ENCODE results near the gene KCNB1.

The KCNB1 gene

DNA sequence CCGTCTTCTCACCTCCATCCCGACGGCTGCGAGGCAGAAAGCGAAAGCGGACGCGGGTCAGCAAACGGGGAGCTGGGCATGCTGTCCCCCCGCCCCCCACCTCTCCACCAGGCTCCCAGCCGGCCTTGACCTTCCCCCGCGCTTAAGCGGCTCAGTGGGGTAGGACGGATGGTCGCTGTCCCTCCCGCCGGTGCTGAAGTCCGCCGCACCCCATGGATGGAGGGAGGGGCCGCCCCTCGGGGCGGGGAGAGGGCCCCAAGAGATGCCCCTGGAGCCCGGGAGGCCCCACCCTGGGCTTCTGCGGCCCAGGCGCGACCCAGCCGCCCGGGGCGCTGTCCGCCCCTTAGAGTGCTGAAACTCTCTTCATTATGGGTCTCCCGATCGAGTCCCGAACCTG, at the start of gene KCNB1:
TSS of gene KCNB1 (minus strand) at position 48 of the 397 bp plus-strand sequence. CDS start 188 bp downstream, outside the sequence.
- no peak for DNase-seq (ENCODE audit: low read depth)

DNA sequence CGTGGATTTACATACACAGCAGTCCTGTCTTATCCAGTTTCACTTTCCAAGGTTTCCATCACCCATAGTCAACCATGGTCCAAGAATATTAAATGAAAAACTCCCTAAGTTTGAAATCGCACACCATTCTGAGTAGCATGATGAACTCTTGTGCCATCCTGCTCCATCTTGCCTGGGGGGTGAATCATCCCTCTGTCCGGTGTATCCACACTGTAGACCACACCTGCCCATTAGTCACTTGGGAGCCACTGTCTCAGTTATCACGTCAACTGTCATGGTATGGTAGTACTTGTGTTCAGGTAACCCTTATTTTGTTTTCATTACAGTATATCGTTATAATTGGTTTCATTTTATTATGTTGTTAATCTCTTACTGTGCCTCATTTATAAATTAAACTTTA, 47.0 kb upstream of the KCNB1 start:
- DNase-seq (ENCODE audit: low read depth), result no peak

DNA sequence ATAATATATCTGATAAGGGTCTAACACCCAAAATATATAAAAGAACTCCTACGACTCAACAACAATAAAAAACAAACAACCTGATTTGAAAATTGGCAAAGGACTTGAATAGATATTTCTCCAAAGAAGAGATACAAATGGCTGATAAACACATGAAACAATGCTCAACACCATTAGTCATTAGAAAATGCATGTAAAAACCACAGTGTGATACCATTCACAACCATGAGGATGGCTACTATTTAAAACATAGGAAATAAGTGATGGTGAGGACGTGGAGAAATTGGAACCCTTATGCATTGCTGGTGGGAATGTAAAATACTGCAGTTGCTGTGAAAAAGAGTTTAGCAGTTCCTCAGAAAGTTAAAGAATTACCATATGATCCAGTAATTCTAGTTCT, 44.1 kb upstream of the KCNB1 start:
- DNase-seq (ENCODE audit: low read depth), result no peak

DNA sequence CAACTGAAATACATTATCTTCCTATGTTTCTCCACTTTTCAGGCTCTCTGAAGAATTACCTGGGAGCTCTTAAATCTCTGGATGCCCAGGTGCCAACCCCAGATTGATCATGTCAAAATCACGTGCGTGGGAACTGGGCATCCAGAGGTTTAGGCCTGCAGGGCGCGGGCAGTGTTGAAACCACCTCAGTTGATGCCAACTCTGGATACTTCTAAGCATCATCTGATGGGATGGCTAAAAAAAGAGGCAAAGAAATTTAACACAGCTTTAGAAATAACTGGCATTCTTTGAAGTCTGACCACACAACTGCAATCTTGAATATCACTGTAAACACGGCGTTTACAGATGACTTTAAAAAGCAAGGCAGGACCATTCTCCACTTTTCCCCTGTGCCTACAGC, 43.6 kb upstream of the KCNB1 start:
- no peak for DNase-seq (ENCODE audit: low read depth)

DNA sequence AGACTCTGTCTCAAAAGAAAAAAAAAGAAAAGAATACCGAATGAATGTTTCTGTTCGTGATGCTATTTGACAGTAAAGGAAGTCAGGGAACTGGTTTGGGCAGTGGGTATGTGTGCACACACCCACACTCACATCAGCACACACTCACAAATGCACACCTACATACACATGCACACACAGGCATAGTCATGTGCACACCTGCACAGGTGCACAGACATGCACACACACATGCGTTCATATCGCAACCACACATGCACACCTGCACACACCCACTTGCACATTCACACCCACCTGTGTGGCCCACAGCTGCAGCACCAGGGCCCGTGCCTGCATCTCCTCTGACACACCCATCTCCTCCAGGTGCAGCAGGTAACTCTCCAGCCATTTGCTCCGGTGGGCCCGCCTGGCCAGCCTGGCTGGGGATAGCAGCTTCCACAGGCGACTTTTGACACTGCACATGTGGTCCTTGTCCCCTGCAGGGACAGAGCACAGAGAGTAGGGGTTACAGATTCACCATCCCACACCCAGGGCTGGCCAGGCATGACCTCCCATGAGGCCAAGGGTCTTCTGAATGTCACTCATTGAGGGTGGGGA, 41.4 kb upstream of the KCNB1 start:
- no peak for DNase-seq (ENCODE audit: low read depth)

DNA sequence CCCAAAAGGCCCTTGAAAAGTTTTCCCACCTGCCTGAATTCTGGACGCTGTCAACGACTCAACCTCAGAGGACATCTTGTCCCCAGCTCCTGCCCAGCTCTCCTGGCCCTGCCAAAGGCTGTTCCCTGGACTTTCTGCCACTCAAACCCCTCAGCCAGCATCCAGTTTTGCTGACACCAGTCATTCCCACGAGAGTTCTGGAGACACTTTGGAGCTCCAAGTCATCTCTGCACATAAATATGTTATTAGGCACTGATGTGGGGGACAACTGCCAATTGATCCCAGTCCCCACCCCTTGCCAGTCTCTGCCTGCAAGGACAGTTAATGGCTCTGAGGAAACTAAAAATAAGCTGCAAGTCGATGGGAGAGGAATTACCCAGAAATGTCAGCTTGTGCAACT, 38.9 kb upstream of the KCNB1 start:
- DNase-seq (ENCODE audit: low read depth), result no peak

DNA sequence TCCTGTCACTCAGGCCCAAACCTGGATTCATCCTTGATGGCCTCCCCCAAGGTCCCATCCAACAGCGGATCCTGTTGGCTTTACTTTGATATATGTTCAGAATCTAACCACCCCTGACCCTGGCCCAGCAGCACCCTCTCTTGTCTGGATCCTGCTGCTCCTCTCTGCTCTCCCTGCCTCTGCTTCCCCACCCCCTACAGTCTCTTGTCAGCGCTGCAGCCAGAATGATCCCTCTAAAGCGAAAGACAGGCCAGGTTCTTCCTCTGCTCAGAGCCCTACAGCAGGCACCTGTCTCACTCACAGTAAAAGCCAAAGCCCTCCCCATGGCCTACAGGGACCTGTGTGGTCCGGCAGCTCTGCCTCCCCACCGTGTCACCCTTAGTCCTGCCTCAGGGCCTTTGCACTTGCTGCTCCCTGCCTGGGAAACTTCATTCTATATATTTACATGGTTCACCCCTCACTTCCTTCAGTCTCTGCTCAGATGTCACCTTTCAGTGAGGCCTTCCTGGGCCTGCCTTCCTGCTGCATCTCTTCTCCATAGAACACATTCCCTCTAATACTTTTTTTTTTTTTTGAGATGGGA, 37.4 kb upstream of the KCNB1 start:
- DNase-seq (ENCODE audit: low read depth), result no peak

DNA sequence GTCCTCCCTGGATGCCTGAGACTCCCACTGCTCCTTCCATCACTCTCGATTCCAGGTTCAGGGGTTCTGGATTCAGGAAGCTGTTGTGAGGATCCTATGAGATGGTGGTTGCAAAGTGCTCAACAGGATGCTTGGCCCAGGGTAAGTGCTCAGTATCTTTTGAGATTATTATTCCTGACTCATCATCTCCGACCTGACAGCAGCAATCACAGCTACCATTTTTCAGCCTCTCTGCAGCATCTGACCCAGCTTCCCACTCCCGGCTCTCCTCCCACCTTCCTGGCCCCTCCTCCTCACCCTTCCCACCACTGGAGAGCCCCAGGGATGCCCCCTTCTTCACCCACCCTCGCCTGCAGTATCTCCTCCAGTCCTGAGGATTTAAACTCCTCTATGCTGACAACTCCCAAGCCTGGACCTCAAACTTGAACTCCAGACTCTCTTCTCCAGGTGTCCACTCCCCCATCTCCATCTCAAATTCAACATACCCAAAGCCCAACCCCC, 36.8 kb upstream of the KCNB1 start:
- no peak for DNase-seq (ENCODE audit: low read depth)

DNA sequence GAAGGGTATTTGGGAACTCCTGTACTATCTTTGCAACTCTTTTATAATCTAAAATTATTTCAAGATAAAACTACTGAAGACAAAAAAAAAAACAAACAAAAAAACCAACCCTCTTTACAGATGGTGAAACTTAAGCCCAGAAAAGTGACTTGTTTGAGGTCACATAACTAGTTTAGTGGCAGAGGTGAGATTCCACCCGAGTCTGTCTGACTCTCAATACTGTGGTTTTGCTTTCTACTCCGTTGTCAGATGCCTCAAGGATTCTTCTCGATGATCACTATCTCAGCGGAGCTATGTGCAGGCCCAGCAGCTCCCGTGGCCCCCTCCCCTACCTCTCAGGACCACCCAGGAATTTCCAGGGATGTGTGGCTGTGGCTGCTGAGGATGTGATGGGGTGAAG, 36.1 kb upstream of the KCNB1 start:
- no peak for DNase-seq (ENCODE audit: low read depth)

DNA sequence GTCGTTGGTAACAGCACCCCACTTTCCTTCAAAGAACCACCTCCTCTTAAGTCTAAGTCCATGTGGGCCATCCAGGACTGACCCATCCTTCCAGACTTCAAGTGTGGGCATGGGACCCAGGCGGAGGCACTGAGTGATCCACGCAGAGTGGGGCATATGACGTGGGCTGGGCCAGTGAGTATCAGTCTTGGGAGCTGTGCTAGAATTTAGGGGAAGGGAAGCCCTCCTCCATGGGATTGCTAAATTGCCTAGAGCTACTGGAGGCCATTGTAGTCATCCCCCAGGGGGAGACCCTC, 35.3 kb upstream of the KCNB1 start:
- no peak for DNase-seq (ENCODE audit: low read depth)

DNA sequence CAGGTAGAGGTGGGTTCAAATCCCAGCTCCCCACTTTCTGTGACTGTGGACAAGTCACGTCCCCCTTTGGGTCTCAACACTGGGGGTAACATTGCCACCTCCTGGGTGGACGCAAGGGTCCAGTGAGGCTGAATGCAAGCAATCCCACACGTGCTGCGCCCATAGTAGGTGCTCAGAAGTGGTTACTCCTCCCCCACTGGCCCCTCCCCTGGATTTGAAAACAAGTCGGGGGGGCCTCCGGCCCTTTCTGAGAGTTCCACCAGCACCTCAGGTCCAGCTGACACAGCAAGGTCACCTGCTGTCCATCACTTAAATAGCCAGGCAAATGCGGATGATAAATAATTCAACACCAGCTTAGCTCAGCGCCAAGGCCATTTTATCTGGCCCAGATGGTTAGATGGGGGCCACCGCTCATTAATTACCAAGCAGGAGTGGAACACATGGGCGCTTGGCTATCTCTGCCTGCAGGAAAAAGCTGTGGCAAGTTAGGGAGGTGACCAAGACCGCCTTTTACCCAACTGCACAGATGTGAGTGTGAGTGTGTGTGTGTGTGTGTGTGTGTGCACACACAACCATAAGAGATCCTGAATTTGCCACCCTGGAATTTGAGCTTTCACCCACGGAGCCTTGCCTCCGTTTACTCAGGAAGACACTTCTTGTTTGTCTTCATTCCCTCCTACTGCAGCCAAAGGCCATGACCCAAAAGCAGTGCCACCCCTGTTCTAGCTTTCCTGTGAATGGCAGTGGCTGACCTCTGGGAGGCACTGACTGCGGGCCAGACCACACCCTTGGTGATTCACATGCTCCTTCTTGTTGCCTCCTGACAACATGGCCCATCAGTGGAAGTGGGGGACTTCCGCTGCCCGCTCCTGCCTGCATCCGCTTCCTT, 34.7 kb upstream of the KCNB1 start:
- DNase-seq (ENCODE audit: low read depth), result no peak

DNA sequence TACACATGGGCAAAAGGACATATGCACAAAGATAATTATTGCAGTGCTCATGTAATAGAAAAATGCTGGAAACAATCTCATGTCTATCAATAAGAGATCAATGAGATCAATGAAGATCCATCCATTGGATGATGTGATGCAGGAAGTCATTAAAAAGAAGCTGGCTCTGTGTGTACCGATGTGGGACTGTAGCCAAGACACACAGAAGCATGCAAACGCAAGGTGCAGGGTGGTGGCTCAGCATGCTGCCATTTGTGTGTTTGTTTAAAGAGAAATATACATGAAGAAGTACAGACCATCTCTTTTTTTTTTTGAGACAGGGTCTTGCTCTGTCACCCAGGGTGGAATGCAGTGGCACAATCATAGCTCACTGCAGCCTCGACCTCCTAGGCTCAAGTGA, 33.1 kb upstream of the KCNB1 start:
- no peak for DNase-seq (ENCODE audit: low read depth)

DNA sequence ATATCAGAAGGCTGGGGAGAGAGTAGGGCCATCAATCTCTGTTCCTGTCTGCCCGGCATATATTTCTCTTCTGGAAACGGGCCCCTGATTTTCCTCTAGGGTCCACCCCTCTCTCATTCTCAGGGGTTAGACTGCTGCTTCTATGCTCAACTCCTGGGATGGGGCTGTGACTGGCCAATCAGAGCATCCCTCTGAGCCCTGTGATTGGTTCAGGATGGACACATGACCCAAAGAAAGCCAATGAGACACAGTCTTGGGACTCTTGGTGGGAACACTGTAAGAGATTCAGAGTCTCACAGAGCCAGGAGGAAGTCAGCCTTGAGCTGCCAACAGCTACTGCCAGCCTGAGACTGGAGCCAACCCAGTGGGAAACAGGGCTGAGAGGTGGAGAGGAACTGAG, 31.0 kb upstream of the KCNB1 start:
- DNase-seq (ENCODE audit: low read depth), result no peak

DNA sequence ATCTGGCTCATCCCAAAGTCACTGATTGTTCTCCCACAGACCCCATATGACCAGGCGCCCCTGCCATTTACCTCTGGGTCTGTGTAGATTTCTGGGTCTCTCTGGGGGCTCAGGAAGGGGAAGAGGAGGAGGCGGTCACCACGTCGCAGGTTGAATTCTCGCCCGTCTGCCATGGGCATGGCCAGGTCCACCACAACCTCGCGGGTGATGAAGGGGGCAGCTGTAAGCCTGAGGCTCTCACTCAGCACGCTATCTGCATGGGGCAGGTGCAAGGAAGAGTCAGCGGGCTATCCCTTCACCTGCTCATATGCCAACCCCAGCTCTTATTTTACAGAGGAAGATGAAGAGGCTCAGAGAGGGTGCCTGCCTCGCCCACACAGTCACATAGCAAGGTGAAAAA, 30.5 kb upstream of the KCNB1 start:
- DNase-seq (ENCODE audit: low read depth), result no peak

DNA sequence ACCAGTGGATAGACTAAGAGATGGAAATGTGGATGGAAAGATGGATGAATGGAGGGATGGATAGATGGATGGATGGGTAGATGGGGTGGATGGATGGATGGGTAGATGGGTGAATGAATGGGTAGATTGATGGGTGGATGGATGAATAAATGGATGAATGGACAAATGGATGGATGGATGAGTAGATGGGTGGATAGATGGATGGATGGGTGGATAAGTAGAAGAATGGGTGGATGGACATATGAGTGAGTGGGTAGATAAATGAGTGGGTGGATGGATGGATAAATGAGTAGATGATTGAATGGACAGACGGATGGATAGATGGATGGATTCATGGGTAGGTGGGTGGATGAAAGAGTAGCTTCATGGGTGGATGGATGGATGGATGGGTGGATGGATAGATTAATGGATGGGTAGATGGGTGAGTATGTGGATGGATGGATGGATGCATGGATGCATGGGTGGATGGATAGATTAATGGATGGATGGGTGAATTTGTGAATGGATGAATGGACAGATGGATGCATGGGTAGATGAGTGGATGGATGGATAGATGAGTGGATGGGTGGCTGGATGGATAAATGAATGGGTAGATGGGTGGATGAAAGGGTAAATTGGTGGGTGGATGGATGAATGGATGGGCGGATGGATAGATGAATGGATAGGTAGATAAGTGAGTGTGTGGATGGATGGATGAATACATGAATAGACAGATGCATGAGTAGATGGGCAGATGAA, 29.5 kb upstream of the KCNB1 start:
- DNase-seq (ENCODE audit: low read depth), result no peak

DNA sequence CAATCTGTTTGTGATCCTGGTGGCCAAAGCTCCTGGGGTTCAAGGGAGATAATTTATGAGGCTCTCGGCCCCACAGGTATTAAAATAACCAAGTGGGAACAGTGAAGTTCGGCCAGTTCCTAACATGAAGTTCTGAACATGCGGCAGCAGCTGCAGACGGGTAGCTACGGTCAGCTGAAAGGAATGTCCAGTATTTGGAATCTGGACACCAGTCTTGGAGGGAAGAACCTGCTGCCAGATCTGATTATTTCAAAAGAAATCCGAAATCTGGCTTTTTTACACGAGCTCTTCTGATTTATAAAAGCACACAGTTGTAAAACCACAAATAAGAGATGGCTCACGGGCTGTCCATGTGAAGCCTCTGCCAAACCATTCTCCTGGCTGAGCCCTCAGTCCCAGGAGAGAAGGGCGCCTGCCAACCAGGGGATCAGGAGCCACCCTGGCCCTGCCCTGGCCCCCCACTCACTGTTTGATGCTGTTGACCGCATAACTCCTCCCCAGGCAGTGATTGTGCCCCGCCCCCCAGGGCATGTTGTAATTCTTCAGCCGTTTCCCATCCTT, 28.2 kb upstream of the KCNB1 start:
- DNase-seq (ENCODE audit: low read depth), result no peak

DNA sequence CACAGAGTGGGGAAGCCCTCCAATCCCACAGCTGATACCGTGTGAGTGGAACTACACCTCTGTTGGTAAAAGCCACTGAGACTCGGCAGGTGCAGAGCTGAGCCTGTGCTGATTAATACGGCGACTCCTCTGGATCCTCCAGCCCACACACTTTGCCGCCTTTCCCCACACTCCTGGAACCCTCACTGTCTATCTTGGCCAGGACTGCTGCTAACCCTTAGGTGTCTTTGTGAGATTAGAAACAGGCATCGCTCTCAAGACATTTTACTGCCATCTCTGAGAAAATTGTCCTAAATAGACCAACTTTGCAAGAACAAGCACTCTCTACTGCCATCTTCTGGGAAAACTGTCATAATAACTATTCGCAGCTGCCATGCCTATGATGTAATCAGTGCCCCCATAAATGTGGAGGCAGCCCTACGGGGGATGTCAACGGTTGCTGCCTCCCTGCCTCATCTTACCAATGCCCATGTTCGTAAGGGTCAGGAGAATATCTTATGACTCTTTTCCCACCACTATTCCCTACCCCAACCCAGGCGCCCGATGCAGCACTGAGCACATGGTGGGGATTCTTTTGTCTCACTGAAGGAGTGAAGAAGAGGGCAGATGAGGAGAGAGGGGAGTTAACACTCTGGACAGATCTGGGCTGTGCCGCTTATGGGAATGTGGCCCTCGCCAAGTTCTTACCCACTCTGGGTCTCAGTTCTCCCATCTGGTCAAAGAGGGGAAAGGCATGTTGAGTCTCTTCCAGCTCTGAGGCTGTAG, 26.1 kb upstream of the KCNB1 start:
- DNase-seq (ENCODE audit: low read depth), result no peak

DNA sequence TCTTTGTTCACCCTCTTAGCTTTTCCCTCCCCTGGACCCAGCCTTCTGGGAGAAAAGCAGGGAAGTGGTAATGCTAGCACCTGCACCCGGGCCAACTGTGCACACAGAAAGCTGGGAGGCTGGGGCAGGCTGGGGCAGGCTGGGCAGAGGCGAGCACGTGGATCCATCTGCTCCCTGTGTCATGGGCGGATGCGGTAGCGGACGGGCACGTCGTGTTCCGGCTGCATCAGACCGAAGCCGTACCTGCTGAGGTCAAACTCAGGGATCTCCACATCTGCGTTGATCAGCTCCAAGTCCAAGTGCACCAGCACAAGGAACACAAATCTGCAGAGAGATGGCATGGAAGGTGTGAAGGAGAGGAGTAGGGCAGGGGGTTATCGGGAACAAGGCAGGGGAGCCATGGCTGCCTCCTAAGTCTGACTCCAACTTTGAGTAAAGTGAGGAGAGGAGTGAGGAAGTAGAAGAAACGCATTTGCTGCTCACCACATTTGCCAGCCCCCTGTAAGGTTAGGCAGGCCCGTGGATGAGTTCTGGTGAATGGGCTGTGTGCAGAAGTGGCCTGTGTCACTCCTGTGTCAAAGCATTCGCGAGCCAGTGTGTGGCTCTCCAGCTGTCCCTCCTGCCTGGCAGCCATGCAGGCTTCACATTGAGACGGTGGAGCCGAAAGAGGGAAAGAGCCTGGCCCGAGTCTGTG, 25.4 kb upstream of the KCNB1 start:
- no peak for DNase-seq (ENCODE audit: low read depth)

DNA sequence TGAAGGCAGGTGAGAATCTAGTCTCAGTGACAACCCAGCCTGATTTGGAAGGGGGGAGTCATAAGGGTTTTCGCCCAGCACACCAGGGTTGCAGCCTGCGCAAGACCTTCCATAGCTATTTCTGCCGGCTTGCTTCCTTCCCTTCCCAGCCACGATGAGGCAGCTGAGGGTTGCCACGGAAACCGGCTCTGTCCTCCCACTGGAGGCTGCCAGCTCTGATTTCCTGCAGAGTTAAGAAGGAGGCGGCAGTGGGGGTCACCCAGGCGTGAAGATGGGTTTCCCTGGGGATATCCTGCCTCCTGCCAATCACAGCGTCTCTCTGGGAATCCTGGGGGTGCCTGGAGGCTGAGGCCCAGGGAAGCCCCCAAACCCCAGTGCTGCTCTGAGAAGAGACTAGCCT, 23.1 kb upstream of the KCNB1 start:
- DNase-seq (ENCODE audit: low read depth), result no peak

DNA sequence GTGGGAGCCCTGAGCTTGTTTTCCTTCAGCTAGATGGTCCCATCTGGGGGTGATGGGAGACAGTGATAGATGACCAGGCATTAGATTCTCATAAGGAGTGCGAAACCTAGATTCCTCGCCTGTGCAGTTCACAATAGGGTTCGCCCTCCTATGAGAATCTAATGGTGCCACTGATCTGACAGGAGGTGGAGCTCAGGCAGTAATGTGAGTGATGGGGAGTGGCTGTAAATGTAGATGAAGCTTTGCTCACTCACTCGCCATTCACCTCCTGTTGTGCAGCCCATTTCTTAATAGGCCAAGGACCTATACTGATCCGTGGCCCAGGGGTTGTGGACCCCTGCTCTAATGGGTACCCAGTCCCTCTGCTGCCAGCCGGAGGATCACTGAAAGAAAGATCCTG, 20.7 kb upstream of the KCNB1 start:
- no peak for DNase-seq (ENCODE audit: low read depth)

DNA sequence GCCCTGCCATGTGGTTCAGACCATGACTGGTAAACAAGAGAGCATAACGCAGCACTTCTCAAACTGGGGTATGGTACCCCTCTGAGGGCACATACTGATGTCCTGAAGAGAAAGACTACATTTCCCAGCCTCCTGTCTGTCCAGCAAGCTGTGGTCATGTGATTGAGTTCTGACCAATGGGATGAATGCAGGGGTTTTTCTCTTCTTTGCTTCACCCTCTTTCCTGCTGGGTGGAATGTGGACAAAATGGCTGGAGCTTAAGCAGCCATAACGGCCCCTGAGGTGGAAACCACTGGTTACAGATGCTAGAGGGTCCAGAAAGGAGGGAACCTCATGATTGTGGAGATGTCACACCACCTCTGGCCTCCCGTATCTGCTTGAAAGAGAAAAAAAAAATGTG, 19.4 kb upstream of the KCNB1 start:
- no peak for DNase-seq (ENCODE audit: low read depth)
